HepG2 (cell line): Measurements from ENCODE around the gene CCDC88A. TPM values are rescaled to one million over a fixed set of nuclear protein-coding genes. Genes with fewer than 3 reads are reported as not detected.
A peak's percentile ranks its signal among the peaks of the same experiment; 100 is the strongest.

Source experiments
- FOXC1 ChIP-seq: sonication (generic); formaldehyde crosslinking; IDR thresholded peaks from 2 replicates; pipeline ENCODE4 v1.8.0; 2022; ENCODE audit warnings: mild to moderate bottlenecking, missing genetic modification reagents, borderline replicate concordance
- HIC2 ChIP-seq: sonication (generic); formaldehyde crosslinking; IDR thresholded peaks from 2 replicates; pipeline ENCODE4 v1.9.0; 2022; ENCODE audit warnings: low read depth, missing genetic modification reagents
- NCOR1 ChIP-seq: fragments of 200-600 bp; sonication (generic); IDR thresholded peaks from 2 replicates; pipeline ENCODE4 v1.7.0; 2017; ENCODE audit warnings: antibody characterized with exemption, low read length, borderline replicate concordance
- ZBTB4 ChIP-seq: sonication (generic); formaldehyde crosslinking; IDR thresholded peaks from 2 replicates; pipeline ENCODE4 v1.4.0; 2020; ENCODE audit warnings: missing genetic modification reagents, mild to moderate bottlenecking, borderline replicate concordance
- ZBTB40 ChIP-seq, 2 experiments: fragments of 450-650 bp in 1 of 2; sonication (generic) in 1 of 2; formaldehyde crosslinking in 1 of 2; IDR thresholded peaks; 2 replicates each; pipeline versions ENCODE4 v1.6.1 to v1.8.0; 2016 to 2022; ENCODE audit warnings: antibody characterized with exemption in 1 of 2, mild to moderate bottlenecking in 1 of 2, missing genetic modification reagents in 1 of 2
- ZNF350 ChIP-seq: sonication (generic); formaldehyde crosslinking; IDR thresholded peaks from 2 replicates; pipeline ENCODE4 v1.4.0; 2020; ENCODE audit warnings: mild to moderate bottlenecking, low read depth, missing genetic modification reagents, borderline replicate concordance
- ZNF512 ChIP-seq: sonication (generic); formaldehyde crosslinking; IDR thresholded peaks from 2 replicates; pipeline ENCODE4 v1.4.0; 2020; ENCODE audit warnings: mild to moderate bottlenecking, missing genetic modification reagents
- ZNF580 ChIP-seq: IDR thresholded peaks from 2 replicates; pipeline ENCODE4 v1.6.1; 2016; ENCODE audit warnings: low read depth, borderline replicate concordance
- ZSCAN31 ChIP-seq: sonication (generic); formaldehyde crosslinking; IDR thresholded peaks from 2 replicates; pipeline ENCODE4 v1.5.0; 2020; ENCODE audit warnings: low read depth, mild to moderate bottlenecking, missing genetic modification reagents
- polyA plus RNA-seq, 8 experiments: library from polyadenylated mRNA; depleted of rRNA in 3 of 8; stranded (reverse) in 7 of 8; unstranded in 1 of 8; fragments of >200 nt; fragmentation: Illumina TruSeq in 4 of 8; extraction: Trizol in 4 of 8; gene quantifications; 2 replicates each; pipeline versions ENCODE4 v1.2.1 to v1.2.3, GENCODE V29; 2011 to 2016; ENCODE audit warnings: low read depth in 4 of 8, missing spikeins in 1 of 8, mixed read lengths in 1 of 8; ENCODE audit not compliant: insufficient read depth in 1 of 8
- total RNA-seq, 5 experiments: library from RNA; depleted of rRNA; stranded (reverse); fragments of >200 nt; fragmentation: Illumina TruSeq; extraction: Trizol; gene quantifications; 2 replicates each; pipeline ENCODE4 v1.2.3, GENCODE V29; 2016; ENCODE audit warnings: low read depth in 1 of 5

Gene CCDC88A
- total and polyA plus RNA-seq, 2 of the 13 experiments (the other 11 are each of a cell fraction or from before 2014, with no cell fraction given): 43.2 to 84.1 TPM

- TF ChIP-seq ZBTB40 (IDR thresholded peaks at IDR 0.05): no peak
- TF ChIP-seq ZBTB40 (CRISPR knock-in tag; IDR thresholded peaks at IDR 0.05): peak; percentile 75
- TF ChIP-seq ZNF580: peak; percentile 69; the same call in 1 of the 2 replicates
- TF ChIP-seq ZBTB4 (CRISPR knock-in tag): peak; percentile 91; the same call in 1 of the 2 replicates
- peak; percentile 90 for TF ChIP-seq ZNF512 (CRISPR knock-in tag)
- TF ChIP-seq HIC2: peak; percentile 75
- TF ChIP-seq ZNF350 (CRISPR knock-in tag): peak; percentile 98
- TF ChIP-seq NCOR1: no peak
- peak; percentile 74; the same call in 1 of the 2 replicates for TF ChIP-seq ZSCAN31 (CRISPR knock-in tag)
- TF ChIP-seq FOXC1 (CRISPR knock-in tag): peak; percentile 99
These were observed 137.3 kb downstream of the CCDC88A start (continued) for GRCh38 chr2:55282110-55282917.
